Stimulated activated CD4-positive, alpha-beta T cell treated with anti-CD3 and anti-CD28 coated beads, Interleukin-4, amount 100 ng/mL, for 24 hours (primary cell): ENCODE results near the gene UNC80.
A peak's percentile ranks its signal among the peaks of the same experiment; 100 is the strongest.

Experiments
- DNase-seq: peaks from one replicate; pipeline ENCODE4 v3.0.0-alpha.2; 2020

UNC80 gene

GRCh38 chr2:209973328-209973727 lies 201.7 kb downstream of the UNC80 start:
- no peak for DNase-seq

DNA sequence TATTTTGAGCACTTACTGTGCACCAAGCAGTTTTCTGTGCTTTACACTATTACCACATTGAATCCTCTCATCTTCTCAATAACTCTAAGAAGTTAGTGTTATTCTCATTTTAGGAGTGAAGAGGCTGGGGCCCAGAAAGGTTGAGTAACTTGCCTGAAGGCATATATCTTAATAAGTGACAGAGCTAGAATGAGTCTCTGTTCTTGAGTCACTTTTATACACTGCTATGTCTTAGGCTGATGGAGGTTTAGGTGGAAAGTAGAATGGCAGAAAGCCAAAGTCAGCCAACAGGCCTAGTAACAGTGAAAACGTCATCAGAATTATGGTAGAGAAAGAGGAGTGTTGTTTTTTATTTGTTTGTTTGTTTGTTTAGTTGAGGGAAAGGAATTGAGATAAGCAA lies 202.9 kb downstream of the UNC80 start:
- DNase-seq: no peak

- DNase-seq: no peak
Measured at GRCh38 chr2:209976698-209977385, 205.2 kb downstream of the UNC80 start.

GRCh38 chr2:209977386-209978239 lies 206.0 kb downstream of the UNC80 start:
- DNase-seq: no peak

DNA sequence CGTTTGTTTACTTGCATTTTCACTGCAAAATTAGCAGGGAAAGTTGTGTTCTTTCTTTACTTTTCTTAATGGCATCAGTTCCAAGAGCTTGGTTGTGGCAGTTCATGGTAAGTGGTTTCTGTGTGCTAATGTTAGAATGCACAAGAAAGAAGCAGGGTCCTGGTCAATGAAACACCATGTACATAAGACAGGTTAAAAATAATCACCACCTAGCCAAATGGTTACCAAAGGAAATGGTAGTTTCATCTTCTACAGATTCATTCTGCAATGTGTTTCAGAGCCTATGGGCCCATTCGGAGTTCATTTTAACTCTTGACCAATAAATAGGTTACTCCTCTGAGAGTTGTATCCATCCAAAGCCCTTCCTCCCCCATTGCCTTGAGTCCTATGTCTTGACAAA lies 212.7 kb downstream of the UNC80 start:
- DNase-seq: no peak

GRCh38 chr2:209985874-209986273 lies 214.2 kb downstream of the UNC80 start:
- no peak for DNase-seq

DNA sequence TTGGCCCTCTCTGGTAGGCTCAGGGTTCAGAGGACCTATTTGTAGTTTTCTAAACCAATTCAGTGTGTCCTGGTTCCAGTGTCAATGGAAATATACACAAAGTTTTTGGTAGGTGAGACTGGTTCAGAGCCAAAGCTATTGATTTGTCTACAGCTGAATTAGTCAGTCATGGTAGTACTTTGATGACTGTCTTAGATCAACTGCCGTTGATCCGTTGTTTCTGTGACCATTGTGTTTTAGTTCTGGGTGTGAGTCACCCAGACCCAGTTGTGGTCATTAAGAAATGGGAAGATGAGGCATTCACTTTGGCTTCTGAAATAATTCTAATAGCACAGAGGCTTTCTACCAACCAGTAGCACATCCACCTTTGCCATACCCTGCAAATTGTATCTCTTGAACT lies 214.8 kb downstream of the UNC80 start:
- no peak for DNase-seq

- DNase-seq: no peak
Measured at GRCh38 chr2:209988010-209988409, 216.4 kb downstream of the UNC80 start.

- no peak for DNase-seq
Measured at GRCh38 chr2:209990838-209991237, 219.2 kb downstream of the UNC80 start.

DNA sequence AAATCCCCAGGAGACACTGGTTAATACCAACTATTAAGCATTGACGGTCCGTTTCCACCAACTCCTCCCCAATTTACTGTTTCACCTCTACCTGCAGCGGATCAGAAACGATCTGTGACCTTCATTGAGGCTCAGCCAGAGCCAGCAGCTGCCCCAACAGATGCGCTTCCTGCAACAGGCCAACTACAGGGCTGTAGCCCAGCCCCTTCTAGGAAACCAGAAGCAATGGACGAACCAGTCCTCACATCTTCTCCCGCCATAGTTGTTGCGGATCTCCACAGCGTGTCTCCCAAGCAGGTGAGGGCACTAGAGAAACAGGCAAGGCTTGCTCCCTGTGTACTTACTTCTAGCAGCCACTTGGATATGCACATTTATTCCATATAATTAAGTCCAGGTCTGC lies 222.3 kb downstream of the UNC80 start:
- no peak for DNase-seq

- no peak for DNase-seq
Measured at GRCh38 chr2:209998596-209998995, 227.0 kb downstream of the UNC80 start.

DNA sequence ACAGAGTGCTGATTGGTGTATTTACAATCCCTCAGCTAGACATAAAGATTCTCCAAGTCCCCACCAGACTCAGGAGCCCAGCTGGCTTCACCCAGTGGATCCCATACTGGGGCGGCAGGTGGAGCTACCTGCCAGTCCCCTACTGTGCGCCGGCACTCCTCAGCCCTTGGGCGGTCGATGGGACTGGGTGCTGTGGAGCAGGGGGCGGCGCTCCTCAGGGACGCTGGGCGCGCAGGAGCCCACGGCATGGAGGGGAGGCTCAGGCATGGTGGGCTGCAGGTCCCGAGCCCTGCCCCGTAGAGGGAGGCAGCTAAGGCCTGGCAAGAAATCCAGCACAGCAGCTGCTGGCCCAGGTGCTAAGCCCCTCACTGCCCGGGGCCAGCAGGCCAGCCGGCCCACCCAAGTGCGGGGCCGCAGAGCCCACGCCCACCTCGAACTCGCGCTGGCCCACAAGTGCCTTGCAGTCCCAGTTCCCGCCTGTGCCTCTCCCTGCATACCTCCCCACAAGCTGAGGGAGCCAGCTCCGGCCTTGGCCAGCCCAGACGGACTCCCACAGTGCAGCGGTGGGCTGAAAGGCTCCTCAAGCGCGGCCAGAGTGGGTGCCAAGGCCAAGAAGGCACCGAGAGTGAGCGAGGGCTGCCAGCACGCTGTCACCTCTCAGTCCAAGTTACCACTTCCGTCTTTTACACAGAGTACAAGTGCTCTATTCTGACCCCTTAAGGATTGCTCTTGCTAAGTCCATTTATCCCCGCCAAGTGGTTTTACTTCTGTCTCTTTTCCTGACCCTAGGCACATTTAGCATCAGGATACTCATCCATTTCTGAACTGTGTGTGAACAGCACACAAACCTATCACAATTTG lies 229.1 kb downstream of the UNC80 start:
- DNase-seq: no peak

DNA sequence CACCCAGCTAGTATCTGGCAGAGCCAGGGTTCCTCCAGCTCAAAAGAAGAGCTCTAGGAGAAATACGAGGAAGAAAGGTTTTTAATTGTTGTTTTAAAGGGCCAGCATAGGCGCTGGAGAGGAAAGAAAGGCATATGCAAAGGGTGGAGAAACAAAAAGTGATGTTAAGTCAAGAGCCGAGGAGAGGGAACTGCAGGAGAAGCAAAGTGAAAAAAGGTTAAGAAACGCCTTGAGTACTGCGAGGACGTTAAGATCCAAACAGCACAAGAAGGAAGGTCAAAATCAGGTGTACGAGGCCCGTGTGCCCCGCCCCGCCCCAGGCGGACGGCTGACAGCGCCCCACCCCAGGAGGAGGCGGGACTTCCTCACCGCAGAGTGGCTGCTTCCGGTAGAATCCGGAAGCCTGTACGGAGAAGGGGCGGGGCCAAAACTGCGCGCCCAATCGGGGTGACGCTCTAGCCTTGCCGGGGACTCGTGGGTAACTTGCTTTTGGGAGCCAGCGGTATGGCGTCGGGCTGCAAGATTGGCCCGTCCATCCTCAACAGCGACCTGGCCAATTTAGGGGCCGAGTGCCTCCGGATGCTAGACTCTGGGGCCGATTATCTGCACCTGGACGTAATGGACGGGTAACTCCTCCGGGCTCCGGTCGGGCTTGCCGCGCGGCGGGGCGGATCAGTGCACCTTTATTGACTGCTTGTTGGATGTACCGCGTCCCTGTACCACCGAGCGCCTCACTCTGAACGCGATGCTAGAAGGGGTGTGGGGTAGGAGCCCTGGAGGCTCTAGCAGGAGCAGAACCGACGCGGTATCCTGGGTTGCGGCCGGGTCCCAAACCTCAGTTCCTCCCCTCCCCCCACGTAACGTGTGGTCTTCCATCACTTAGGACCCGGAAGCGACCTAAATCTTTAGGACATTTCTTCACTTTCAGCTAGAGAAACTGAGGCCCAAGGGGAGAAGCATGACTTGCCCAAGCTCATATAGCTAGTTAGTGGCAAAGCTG lies 230.8 kb downstream of the UNC80 start, which contains the start of gene RPE:
Gene RPE (plus strand): TSS at position 481 of the 1,000 bp plus-strand sequence. CDS start 24 bp downstream, at position 505.
- DNase-seq: peak; percentile 98

DNA sequence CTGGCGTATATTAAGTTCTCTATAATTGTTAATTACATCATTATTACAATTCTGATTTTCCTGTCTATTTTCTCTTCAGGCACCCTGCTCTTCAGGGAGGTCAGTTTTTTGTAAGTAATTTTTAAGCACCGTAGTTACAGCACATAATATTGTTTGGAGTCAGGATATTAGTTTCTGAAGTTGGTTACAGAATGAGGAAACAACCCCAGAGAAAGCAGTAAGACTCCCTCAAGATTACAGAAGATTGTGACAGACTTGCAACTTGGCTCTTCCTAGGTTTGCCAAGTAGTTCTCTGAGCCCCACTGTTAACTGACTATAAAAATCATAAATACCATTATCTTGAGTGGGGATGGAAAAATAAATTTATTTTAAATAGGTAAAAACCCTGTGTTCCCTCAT lies 231.7 kb downstream of the UNC80 start:
- no peak for DNase-seq

DNA sequence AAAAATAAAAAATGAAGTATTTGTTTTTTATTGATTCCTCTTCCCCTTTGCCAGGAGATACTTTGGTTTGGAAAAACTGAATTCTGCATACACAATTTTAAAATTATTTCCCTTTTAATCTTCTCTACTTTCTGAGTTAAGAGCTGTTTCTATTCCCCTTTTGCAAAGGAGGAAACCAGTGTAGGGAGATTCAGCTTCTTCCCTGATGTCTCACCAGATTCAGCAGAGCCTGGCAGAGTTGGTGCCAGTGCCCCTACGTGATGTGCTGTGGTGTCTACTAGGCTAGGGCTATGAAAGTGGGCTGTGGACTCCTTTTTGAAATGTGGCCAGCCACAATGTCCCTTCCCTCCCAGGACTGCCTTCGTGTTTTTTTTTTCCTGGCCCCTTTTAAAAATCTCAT lies 233.2 kb downstream of the UNC80 start:
- DNase-seq: no peak

DNA sequence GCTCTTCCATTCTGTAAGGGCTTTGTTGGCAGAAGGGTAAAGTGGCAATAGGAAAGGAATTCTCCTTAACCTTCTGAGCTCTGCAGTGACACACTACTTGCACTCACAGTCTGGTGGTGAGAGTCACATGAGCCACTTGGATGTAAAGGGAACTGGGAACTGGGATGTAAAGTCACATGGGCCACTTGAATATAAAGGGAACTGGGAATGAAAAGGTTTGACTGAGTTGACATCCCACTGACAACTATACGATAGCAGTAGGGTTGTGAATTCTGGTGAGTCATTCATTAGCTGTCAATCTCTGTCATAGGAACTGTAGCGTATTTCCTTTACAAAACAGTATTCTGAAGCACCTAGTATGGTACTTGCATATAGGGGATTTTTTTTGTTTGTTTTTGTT lies 236.3 kb downstream of the UNC80 start:
- no peak for DNase-seq

GRCh38 chr2:210009126-210009525 lies 237.5 kb downstream of the UNC80 start:
- DNase-seq: no peak

DNA sequence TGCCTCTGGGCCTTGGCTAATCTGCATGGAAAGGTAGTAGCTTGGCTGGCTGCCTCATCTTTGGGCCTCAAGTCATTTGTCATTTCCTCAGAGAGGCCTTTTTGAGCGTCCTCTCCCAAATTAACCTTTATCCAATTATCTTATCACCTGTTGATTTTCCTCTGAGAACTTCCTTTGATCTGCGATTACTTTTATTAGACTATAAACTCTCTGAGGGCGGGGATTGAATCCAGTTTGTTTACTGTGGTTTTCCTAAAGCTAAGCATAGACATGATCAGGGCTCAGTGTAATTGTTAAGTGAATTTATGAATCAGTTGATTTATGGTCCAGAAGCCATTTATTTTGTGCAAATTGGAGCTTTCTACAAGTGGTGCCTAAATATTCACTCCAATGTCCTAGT lies 238.3 kb downstream of the UNC80 start:
- no peak for DNase-seq

DNA sequence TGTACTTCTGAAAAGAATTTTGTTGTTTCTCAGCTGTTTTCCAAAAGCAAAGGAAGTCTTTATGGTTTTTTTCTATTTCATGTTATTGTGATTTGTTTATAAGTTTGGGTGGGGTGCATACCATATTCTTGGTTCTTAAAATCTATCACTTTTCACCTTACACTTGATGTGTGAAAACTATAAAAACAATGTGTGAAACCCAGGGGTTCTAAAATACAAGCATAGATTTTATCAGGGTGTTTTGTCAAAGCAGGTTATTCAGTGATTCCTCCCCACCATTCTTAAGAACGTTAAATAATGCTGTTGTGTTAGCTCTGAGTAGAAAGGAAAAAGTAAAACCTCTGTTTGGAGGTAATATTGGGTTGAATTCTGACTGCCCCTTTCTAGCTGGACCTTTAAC lies 248.5 kb downstream of the UNC80 start:
- DNase-seq: no peak

DNA sequence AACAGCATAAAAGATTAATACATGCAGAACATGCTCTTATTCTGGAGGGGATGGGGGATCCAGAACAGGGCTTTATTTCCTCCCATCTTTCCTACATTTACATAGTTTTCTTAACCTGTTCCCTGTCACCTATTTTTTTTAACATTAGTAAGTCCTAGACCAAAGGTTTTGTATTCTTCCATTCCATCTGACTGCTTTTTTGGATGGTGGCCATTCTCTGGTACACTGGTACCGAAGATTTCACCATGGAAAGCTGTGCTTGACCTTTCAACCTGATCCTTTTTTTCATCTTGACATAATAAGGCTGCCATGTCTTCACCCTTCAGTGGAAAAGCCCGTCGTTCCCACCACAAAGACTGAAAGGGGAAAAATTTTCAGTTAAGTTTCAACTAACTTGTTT lies 251.2 kb downstream of the UNC80 start:
- DNase-seq: no peak

DNA sequence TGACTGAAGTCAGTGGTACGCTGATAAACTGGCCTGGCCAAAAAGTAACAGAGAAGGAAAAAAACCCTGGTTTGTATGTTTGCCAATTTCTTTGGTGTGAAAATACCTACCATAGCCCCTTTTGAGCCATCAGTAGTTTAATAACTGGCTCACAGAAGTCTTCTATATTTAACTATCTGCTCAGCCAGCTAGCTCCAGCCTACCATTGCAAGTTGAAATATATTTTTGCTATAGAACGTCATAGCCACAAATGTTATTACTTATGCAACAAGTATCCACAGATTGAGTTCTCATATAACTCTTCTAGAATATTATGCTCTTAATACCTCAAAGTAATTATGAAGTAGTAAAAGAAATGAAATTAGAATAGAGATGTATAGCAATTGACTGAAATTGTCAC lies 256.0 kb downstream of the UNC80 start:
- DNase-seq: no peak

- no peak for DNase-seq
Measured at GRCh38 chr2:210028178-210028577, 256.5 kb downstream of the UNC80 start.
